Transverse colon (tissue), 4 donors: ENCODE data around the gene MAGEE1. TPM values are rescaled to one million over a fixed set of nuclear protein-coding genes. Genes with fewer than 3 reads are reported as not detected.
A peak's percentile ranks its signal among the peaks of the same experiment; 100 is the strongest.

ENCODE experiments used
- DNase-seq: peaks from one replicate; pipeline ENCODE4 v3.0.0-alpha.2; 2019
- H3K27ac ChIP-seq, 4 donors: fragments of 200-600 bp; sonication (generic); 2 replicates each; pipeline ENCODE4 v1.5.1; 2016 to 2018; ENCODE audit warnings: inconsistent platforms in 4 of 4
- H3K27me3 ChIP-seq: fragments of 200-600 bp; sonication (generic); 2 replicates; pipeline ENCODE4 v1.5.1; 2017; ENCODE audit warnings: inconsistent platforms
- H3K36me3 ChIP-seq, 4 donors: fragments of 200-600 bp; sonication (generic); 2 replicates each; pipeline ENCODE4 v1.5.1; 2017 to 2019; ENCODE audit warnings: inconsistent platforms in 4 of 4
- H3K4me1 ChIP-seq, 4 donors: fragments of 200-600 bp; sonication (generic); 2 replicates each; pipeline ENCODE4 v1.5.1; 2017 to 2020; ENCODE audit warnings: inconsistent platforms in 4 of 4
- H3K4me3 ChIP-seq, 4 donors: fragments of 200-600 bp; sonication (generic); 1 replicate in 1 of 4; 2 replicates in 3 of 4; pipeline versions ENCODE4 v1.5.1 to v1.6.1; 2017 to 2019; ENCODE audit warnings: inconsistent platforms in 4 of 4
- H3K9me3 ChIP-seq, 2 donors: fragments of 200-600 bp; sonication (generic); 2 replicates each; pipeline ENCODE4 v1.5.1; 2017 to 2019; ENCODE audit warnings: inconsistent platforms in 2 of 2
- CTCF ChIP-seq, 5 experiments: fragments of 200-600 bp in 3 of 5; fragments of 450-650 bp in 2 of 5; sonication (generic) in 3 of 5; IDR thresholded peaks; 1 replicate in 2 of 5; 2 replicates in 3 of 5; pipeline ENCODE4 v1.5.1; 2016 to 2017; ENCODE audit warnings: antibody characterized with exemption in 5 of 5, inconsistent platforms in 3 of 5, mild to moderate bottlenecking in 2 of 5, moderate library complexity in 1 of 5
- EP300 ChIP-seq: sonication (generic); formaldehyde crosslinking; IDR thresholded peaks from one replicate; pipeline ENCODE4 v1.6.1; 2017; ENCODE audit warnings: antibody characterized with exemption, low read depth
- POLR2A ChIP-seq: fragments of 450-650 bp; IDR thresholded peaks from one replicate; pipeline ENCODE4 v1.6.1; 2016; ENCODE audit warnings: antibody characterized with exemption, mild to moderate bottlenecking, moderate library complexity
- POLR2AphosphoS5 ChIP-seq, 3 donors: sonication (generic); formaldehyde crosslinking; IDR thresholded peaks; one replicate each; pipeline ENCODE4 v1.6.1; 2016; ENCODE audit warnings: antibody characterized with exemption in 3 of 3
- WGBS, 2 donors: methylation state at CpG; one replicate each; pipeline ENCODE4 v1.1.5; 2018; ENCODE audit warnings: low coverage in 1 of 2; 5-methylcytosine and 5-hydroxymethylcytosine counted together
- in situ Hi-C, 4 donors: fragments of 200-750 bp; cut with MboI; loops; one replicate each; pipeline versions ENCODE4 v1.15.0 to v1.15.1; 2017; ENCODE audit warnings: low sequenced_read_pairs in 3 of 4, low pct_ligation_motif_present in 1 of 4, low pct_unique_long_range_greater_than_20kb in 1 of 4
- intact Hi-C: fragments of 100-400 bp; cut with DNase I; formaldehyde crosslinking; loops from one replicate; pipeline ENCODE4 v1.15.1; 2023; ENCODE audit warnings: low total_unique reads
- total RNA-seq, 4 donors: library from RNA; depleted of rRNA; stranded (reverse); fragments of >200 nt; gene quantifications; one replicate each; pipeline ENCODE4 v1.1.0, GENCODE V29; 2016

MAGEE1 gene, protein sequence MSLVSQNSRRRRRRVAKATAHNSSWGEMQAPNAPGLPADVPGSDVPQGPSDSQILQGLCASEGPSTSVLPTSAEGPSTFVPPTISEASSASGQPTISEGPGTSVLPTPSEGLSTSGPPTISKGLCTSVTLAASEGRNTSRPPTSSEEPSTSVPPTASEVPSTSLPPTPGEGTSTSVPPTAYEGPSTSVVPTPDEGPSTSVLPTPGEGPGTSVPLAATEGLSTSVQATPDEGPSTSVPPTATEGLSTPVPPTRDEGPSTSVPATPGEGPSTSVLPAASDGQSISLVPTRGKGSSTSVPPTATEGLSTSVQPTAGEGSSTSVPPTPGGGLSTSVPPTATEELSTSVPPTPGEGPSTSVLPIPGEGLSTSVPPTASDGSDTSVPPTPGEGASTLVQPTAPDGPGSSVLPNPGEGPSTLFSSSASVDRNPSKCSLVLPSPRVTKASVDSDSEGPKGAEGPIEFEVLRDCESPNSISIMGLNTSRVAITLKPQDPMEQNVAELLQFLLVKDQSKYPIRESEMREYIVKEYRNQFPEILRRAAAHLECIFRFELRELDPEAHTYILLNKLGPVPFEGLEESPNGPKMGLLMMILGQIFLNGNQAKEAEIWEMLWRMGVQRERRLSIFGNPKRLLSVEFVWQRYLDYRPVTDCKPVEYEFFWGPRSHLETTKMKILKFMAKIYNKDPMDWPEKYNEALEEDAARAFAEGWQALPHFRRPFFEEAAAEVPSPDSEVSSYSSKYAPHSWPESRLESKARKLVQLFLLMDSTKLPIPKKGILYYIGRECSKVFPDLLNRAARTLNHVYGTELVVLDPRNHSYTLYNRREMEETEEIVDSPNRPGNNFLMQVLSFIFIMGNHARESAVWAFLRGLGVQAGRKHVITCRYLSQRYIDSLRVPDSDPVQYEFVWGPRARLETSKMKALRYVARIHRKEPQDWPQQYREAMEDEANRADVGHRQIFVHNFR
- 1 to 10 TPM in 2 of 4 donors, under 1 TPM in 2; 0.27 to 3.0 (median 1.1) TPM for total RNA-seq

GRCh38 chrX:76427560-76428242 lies at the start of gene MAGEE1:
Gene MAGEE1, plus strand, starts transcription at chrX:76427710. Its CDS starts 221 bp downstream, at chrX:76427931.
- H3K9me3 ChIP-seq: no peaks in the 10 kb centered on the region
- peak within 1 kb of the TSS; percentile 38 to 67 (median 47) for H3K27ac ChIP-seq
- peak within 1 kb of the TSS; percentile 46 to 77 (median 58) for H3K4me3 ChIP-seq
- intact Hi-C loops: no loop called here
- TF ChIP-seq POLR2A (no peak), POLR2AphosphoS5 (IDR thresholded peaks at IDR 0.05) (peak in 1 of 3 donors; percentile 20)
- in situ Hi-C loops: no loop called here
- DNase-seq: peak; percentile 79
- no peaks in the 10 kb centered on the region for H3K36me3 ChIP-seq
- no peaks in the 10 kb centered on the region for H3K27me3 ChIP-seq
- peaks cover 0 to 8% (median 0%) of the 10 kb centered on the region in 4 donors for H3K4me1 ChIP-seq
- 36% methylated on average over 36 of the region's 42 CpGs; no CpG with 5 or more reads in 1 of the 2 donors for WGBS, 2 donors

DNA sequence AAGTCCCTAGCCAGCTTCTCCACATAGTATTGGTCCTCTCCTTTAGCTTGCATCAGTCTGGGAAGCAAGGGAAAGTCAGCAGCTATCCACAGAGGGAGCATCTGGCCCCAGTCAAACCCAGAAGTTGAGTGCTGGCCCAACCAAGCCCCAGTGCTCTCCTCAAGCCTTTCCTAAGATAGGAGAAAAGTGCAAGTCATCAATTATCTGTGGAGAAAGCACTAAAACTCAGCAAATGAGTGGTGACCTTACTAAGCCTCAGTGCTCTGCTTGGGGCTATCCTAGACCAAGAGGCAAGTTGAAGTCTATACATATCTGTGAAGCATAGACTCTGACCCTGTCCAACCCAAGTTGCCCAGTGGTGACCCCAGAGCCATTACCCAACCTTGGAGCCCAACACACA lies 28.5 kb upstream of the MAGEE1 start:
- Histone ChIP-seq H3K4me3 (no peak overlapping the region), H3K27me3 (no peaks in the 10 kb centered on the region), H3K27ac (no peak overlapping the region), H3K36me3 (no peaks in the 10 kb centered on the region), H3K9me3 (no peaks in the 10 kb centered on the region), H3K4me1 (no peaks in the 10 kb centered on the region)
- TF ChIP-seq CTCF (IDR thresholded peaks at IDR 0.05) (no peak), POLR2A (no peak), POLR2AphosphoS5 (IDR thresholded peaks at IDR 0.05) (no peak), EP300 (no peak)
- DNase-seq: no peak
- in situ Hi-C loops: no loop called here
- intact Hi-C loops: no loop called here

GRCh38 chrX:76407795-76408194 lies 19.7 kb upstream of the MAGEE1 start:
- 35 to 55% methylated on average over 2 of the region's 2 CpGs for WGBS, 2 donors
- Histone ChIP-seq H3K27me3 (no peaks in the 10 kb centered on the region), H3K4me3 (no peak overlapping the region), H3K4me1 (no peaks in the 10 kb centered on the region), H3K9me3 (no peaks in the 10 kb centered on the region), H3K36me3 (no peaks in the 10 kb centered on the region), H3K27ac (no peak overlapping the region)
- intact Hi-C loops: no loop called here
- DNase-seq: no peak
- in situ Hi-C loops: no loop called here
- no peak for TF ChIP-seq POLR2AphosphoS5 (IDR thresholded peaks at IDR 0.05)
- TF ChIP-seq POLR2A: no peak
- TF ChIP-seq CTCF (IDR thresholded peaks at IDR 0.05): no peak
- no peak for TF ChIP-seq EP300

- Histone ChIP-seq H3K27me3 (no peaks in the 10 kb centered on the region), H3K4me1 (no peaks in the 10 kb centered on the region), H3K4me3 (no peak overlapping the region), H3K36me3 (no peaks in the 10 kb centered on the region), H3K27ac (no peak overlapping the region), H3K9me3 (no peaks in the 10 kb centered on the region)
- no peak for DNase-seq
- in situ Hi-C loops: no loop called here
- intact Hi-C loops: no loop called here
- TF ChIP-seq POLR2A (no peak), CTCF (IDR thresholded peaks at IDR 0.05) (no peak), EP300 (no peak), POLR2AphosphoS5 (IDR thresholded peaks at IDR 0.05) (no peak)
- WGBS, 2 donors: 79% methylated on average over 1 of the region's 1 CpG; no CpG with 5 or more reads in 1 of the 2 donors
Measured at GRCh38 chrX:76420237-76420636, 7.3 kb upstream of the MAGEE1 start.
